CD4-positive, alpha-beta T cell treated with Interleukin-6 at 100 ng/mL for 8 hours (primary cell): Measurements from ENCODE around the gene SEMA3B.
A peak's percentile ranks its signal among the peaks of the same experiment; 100 is the strongest.

ENCODE experiments used
- DNase-seq: peaks from one replicate; pipeline ENCODE4 v3.0.0-alpha.2; 2020; ENCODE audit warnings: mixed read lengths, low spot score

SEMA3B gene

DNA sequence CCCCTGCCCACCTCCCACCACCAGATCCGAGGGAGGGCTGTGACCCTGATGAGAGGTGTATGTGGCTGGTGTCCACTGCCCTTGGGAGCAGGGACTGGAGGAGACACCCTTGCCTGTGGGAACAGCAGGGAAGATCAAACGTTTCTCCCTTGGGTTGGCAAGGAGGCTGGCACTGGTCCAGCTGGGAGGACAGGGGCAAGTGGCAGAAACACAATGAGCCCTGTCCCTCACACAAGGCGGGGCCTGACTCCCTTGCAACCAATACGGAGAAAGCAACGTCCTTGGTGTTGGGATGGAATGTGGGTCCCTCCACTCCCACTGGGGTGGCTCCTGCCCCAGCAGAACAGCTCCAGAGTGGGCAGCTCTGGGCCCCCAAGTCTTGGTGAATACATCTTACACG, 48.4 kb downstream of the SEMA3B start:
- no peak for DNase-seq

DNA sequence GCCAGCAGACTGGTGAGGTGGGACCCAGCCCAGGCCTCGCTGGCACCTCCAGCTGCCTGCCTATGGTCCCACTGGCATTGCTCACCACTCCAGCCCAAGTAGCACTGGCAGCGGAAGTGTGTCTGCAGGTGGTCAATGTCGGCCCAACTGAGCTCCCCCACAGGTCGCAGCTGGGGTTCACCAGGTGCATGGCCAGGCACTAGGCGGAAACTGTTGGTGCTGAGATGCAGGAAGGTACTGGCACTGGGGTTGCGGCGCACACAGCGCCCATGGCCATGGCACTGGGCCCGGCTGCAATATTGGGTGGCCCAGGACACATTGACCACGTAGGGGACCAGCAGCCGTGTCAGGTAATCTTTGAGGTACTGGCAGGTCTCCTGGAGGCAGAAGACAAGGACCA, 49.2 kb downstream of the SEMA3B start:
- DNase-seq, result no peak

DNA sequence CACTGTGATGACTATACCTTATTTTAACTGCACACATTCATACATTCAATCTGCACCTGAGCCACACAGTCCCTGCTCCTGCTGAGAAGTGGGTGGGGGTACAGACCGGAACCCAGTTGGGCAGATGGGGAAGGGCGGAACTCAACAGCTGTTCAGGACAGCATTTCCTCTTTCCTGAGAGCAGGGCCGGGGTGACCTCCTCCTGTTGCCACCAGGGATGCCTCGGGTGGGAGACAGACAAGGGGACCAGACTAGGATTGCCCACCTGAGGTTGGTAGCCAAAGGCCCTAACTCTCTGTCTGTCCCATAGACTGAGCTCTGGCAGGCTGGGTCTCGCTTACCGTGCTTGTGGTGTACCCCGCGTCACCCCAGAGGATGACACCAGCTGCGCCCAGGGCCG, 49.7 kb downstream of the SEMA3B start:
- DNase-seq, result no peak

DNA sequence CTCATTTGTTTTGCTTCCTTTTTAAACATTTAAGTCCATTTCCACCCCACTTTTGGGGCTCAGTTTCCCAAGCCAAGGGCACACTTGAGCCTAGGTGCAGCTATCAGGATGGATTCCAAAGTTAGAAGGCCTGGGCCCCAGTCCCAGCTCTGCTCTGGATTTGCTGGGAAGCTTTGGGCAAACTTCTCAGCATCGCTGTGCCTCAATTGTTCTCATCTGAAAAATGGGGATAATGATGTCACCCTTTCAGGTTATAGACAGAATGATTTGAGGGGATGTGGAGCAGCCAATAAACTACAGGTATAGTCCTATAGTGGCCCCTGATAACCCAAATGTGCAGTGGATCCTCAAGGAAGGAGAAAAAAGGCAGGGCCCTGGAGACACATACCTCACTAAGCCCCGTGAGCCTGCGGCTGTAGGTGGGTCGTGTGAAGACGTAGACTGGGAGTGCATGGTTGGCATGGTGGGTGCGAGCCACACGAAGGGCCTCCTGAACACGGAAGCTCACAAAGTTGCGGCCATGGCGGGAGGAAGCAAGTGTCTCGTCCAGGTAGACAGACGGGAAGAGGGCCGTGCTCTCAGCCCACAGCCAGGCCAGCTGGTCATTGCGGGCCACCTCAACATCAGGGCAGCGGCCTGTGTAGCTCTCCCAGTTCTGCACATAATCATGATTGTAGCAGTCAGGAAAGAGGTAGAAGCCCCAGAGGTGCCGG, 50.4 kb downstream of the SEMA3B start:
- no peak for DNase-seq

DNA sequence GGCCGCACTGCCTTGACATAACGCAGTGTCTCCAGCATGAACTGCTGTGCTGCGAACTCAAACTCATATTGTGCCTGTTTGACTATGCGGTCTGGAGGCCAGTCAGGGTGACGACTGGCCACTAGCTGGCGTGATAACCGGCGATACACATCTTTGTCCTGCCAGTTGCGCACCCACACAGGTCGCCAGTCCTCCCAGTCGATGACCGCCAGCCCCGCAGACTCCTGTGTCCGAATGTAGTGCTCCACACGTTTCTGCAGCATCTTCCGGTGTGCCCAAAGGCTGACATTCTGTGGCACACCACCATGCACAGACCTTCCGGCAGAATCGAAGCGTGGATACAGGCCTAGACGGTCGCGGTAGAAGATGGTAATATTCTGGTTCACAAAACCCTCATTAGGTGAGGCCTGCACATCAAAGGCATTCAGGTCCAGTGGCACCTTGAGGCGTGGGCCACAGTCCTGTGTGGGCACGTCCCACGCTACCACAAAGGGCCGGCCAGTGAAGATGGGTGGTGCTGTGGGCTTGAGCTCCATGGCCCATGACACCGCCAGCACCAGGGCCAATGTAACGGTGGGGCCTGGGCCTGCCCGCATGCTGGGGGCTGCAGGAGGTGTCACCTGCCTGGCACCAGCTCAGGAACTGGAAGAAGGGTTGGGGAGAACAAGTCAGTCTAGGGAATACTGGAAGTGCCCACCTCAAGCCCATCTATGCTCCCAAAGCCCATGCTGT, 51.1 kb downstream of the SEMA3B start:
- DNase-seq, result no peak

DNA sequence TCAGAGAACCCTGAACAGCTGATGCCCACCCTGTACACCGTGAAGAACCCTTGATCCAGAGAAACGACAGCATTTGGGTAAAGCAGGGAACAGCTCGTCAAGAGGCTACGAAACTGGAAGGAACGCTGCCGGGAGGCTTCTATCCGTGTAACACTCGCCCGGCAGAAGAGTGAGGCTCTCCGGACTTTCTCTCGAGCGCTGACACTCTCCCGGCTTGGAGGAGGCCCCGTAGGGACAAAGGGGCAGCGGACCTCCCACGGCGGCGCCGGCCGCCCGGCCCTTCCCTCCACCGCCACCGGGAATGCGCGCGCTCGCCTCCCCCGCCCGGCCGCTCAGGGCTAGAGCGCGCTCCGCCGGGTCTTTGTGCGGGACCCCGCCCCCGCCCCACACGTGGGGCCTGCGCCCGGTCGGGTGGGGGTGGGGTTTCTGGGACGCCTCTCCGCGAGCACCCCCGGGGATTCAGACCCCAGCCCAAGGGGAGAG, 51.9 kb downstream of the SEMA3B start:
- peak; percentile 58 for DNase-seq

DNA sequence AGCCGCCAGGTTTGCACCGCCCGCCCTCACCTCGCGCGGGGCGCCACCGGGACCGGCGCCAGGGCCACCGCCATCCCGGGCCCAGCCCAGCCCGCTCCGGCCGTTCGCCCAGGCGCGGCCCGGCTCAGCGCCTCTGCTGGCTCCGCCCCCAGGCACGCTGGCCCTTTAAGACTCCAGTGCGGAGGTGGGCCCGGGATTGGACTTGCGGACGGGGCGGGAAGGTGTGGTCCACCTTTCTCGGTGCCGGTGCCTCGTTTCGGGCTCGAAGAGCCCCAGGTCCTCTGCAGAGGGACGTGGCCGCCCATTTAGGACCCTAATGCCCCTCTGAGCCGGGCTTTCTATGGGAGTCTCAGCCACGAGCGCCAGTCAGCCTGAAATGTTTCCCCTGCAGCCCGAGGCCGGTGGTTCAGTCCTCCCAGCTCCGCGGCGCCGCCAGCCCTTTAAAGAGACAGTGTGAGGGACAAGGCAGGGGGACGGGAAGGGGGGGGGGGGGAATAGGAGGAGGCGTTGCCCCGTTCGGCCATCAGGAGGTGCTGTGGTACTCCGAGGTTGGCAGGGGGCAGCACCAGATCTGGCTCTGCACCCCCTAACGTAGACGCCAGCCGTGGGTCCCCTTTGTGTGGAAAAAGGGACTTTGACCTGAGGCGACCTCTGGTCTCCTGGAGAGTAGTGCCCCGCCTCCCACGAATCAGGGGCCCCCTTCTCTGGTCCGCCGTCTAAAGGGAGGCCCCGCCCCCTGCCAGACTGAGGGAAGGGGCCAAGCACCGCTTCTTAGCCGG, 52.6 kb downstream of the SEMA3B start:
- DNase-seq, result peak; percentile 78

DNA sequence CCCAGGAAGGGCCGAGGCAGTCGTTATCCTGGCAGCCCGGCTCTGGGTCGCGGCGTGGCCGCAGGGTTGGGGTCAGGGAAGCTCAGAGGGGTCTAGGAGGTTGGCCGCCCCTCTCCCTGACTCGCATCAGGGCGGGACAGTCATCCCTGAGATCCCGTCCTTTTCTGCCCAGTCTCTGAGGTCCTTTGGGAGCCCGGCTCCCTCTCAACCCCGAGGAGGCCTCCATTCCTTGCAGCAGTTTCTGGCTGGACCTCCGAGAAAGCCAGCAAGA, 53.1 kb downstream of the SEMA3B start:
- DNase-seq, result no peak

DNA sequence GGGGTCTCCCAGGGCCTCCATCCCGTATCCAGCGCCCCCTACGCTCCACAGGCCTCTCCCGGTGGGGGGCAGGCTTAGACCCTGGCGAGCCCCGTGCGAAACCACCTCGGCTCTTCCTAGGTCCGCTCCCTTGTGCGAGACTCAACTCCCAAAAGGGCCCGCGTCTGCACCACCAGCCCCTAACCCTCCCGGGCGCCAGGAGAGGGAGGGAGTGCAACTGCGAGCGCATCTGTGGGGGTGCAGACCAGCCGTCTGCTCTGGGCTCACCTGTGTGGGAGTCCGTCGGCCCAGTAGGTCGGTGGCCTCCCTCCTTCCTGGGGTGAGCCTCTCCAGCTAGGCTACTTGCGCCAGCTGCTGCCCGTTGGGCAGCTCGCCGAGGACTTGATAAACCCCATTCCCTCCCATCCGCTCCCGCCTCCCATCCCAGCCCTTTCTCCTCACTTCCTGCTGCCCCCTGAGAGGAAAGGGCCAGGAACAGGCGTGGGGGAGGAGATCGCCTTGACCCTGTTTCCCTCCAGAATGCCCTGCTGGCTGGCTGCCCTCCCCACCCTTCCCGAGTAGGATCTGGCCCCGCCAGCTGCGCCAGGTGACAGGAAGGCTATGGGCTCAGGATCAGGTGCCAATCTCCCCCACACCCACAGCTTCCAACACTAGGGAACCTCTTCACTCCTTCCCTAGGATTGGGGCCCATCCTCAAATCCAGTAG, 53.6 kb downstream of the SEMA3B start, which contains the start of gene HYAL2:
TSS of gene HYAL2 (minus strand) at position 360 of the 706 bp plus-strand sequence. CDS start 2,256 bp downstream, outside the sequence.
- DNase-seq, result no peak

DNA sequence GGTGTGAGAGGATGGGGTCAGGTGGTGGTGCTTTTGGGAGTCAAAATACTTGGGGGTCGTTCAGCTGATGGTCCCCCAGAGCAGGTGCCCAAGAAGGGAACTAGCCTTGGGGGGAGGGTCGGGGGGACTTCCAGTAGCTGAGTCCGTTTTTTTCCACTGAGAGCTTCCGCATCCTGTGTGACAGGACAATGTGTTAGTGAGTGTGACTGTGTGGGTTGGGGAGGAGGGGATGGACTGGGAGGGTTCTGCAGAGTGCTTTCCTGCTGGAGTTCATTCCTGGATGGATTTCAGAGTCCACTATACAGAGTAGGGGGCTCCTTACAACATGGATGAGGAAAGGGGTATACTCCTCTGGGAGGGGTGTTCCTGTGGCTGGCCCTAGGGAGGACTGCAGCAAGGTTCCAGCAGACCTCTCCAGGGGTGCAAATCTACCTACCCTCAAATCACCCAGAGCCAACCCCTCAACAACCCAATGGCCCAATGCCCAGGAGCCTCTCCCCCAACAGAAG, 54.2 kb downstream of the SEMA3B start:
- DNase-seq, result no peak

DNA sequence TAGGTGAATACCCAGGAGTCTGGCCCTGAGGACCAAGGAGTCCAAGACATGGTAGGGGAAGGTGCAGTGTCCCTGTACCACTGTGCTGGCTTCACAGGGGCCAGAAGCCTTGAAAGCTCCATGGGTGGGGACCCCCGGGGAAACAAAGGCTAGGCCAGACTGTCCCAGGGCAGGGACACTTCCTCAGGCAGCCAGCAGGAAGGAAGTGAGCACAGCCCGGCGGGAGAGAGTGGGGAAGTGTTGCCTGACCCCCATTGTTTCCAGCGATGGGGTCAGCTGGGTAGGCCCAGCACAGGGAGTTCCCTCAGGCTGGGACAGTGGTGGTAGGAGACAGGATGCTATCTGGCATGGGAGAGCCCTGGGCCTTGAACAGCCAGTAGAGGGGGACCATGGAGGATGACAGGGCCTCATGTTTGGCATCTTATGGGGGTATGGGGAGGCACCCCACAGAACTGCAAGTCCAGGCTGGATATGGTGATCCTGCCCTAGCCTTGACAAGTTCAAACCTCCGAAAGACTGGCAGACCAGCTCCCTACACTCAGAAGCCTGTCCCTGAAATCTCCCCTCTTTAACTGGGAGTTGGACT, 54.8 kb downstream of the SEMA3B start:
- no peak for DNase-seq

DNA sequence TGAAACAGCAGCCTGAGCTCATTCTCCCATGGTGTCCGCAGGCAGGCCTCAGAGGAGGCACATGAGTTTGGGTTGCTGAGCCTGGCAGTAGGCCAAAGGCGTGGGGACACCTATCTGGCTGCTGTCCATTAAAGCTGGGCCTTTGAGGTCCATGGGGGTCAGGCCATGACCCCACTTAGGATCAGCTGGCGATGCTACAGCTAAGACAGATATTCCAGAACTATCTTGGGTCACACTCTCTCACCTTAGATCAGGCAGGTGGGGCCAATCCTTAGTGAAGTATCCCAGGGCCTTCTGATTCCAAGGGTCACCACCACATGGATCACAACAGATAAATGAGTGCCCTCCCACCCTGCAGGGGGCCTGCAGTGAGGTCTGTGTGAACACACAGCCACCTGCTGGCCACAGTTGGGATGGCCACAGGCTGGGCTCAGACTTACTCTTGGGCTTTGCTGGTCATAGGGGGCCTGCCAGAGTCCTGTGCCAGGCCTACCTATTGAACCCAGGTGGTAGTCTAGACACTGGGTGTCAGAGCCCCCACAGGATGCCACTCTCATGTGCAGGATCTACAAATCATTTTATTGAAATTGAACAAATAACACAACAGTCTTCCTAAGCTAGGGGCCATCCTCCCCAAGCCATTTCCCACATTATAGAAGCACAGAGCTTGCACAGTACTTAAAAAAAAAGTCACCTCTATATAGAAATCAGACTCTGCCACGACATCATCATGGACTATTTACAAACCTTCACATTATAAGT, 55.6 kb downstream of the SEMA3B start:
- DNase-seq, result peak; percentile 45

DNA sequence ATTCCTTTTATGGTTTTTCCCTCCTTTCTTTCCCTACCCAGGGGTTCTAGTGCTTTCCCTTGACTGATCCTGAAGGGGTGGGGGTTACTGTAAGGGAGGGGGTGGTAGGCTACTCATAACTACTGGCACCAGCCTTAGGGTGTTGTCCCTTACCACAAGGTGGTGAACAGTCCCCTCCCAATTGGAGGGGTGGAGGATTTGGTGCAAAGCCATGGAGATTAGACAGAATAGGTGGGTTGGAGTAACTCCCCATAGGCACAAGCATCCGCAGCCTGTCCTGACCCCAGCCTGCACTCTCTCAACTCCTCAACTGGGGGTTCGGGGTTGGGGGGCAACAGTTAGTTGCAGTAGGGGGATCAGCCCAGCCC, 56.1 kb downstream of the SEMA3B start:
- DNase-seq, result no peak

DNA sequence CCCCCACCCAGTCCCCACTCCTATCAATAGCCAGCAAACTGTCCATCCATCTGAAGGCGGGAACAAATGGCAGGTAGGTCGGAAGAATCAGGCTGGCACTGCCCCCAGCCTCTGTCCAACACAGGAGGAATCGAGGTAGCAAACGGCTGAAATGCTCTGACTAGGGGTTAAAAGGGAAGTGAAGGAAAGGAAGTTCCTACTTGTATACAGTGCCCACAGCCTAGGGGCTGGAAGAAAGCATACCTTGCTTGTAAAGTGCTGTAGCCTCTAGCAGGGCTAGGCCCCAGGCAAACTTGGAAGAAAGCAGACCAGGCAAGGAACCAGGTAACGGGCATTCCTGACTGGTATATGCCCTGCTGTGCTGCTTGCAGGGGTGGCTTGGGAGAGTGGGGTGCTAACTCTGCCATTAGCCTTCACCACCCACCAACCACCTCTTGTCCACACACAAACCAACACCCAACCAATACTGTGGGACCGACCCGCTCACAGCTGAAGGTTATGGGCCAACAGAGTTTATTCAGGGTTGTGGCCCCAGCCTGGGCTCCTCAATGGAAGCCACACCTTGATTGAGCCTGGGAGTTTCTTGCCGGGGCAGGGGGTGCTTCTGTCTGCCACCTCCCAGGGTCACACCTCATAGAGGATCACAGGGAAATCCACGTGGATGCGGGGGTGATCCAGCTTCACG, 56.7 kb downstream of the SEMA3B start:
- no peak for DNase-seq

DNA sequence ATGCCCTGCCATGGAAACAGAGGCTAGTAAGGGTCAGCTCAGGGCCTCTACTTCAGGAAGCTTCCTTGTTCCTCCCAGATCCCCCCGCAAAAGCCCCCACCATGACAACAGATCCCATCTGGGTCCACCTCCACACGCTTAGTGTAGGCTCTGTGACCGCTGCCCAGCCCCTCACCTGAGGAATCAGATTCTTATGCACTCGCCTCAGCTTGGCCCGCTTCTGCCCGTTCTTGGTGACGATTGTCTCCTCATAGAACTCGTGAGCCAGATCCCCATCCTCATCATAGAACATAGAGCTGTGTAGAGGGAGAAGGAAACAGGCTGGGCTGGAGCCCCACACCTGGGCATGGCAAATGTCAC, 57.2 kb downstream of the SEMA3B start:
- DNase-seq, result no peak

DNA sequence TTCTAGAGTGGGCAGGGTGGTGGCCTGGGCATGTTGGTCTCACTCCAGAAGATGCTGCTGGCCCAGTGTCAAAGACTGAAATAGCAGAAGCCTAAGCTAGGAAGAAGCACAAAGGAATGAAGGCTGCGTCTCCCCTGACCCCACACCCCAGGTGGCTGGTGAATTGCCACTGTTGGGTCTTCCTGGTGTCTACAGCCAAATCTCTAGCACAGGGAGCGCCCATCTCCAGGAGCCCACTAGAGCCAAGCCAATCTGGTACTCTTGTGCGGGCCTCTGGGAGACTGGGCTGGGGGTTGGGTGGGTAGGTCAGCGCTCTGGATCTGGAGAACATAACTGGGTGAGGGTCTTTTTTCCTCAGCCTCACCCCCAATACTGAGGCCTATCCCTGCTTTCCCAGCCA, 58.2 kb downstream of the SEMA3B start:
- no peak for DNase-seq
